HCT116 (cell line): ENCODE results near the gene NFIA. TPM values are rescaled to one million over a fixed set of nuclear protein-coding genes. Genes with fewer than 3 reads are reported as not detected.

Source experiments
- ATAC-seq: fragments of 200-7000 bp; cut with Tn5 transposase; 2 replicates; pipeline ENCODE4 v1.9.1; 2020; ENCODE audit warnings: mild to moderate bottlenecking, moderate library complexity
- BruUV-seq: library from RNA; stranded (reverse); fragments of 400-500 nt; replicated peaks from 2 replicates; lab custom pipeline; 2021; lab: Mats Ljungman, UMichigan
- CTCF ChIA-PET: fragments of 300-600 bp; sonication (Branson Sonifier 250); formaldehyde crosslinking; loops from one replicate; lab custom pipeline; 2021; ENCODE audit warnings: antibody characterized with exemption; lab: Charles Lee
- POLR2A ChIA-PET: fragments of 300-600, 350-600 bp; sonication (Branson Sonifier 250); formaldehyde crosslinking; loops from one replicate; lab custom pipeline; 2021; ENCODE audit warnings: antibody characterized with exemption; lab: Charles Lee
- RAD21 ChIA-PET, 2 experiments: fragments of 300-600 bp; sonication (Branson Sonifier 250); formaldehyde crosslinking; loops; one replicate each; lab custom pipeline; 2023; ENCODE audit warnings: low total read pairs in 2 of 2; ENCODE audit not compliant: uncharacterized antibody in 2 of 2, unreplicated experiment in 2 of 2, low non-redundant PET in 1 of 2; lab: Charles Lee
- DNase-seq: peaks from one replicate; pipeline ENCODE4 v3.0.0-alpha.2; 2010; ENCODE audit warnings: low read depth, low spot score
- H2AFZ ChIP-seq: fragments of 200-600 bp; shearing (Covaris generic), sonication (generic); 2 replicates; pipeline ENCODE4 v1.6.1; 2017; ENCODE audit warnings: low read depth, mixed run types, mixed read lengths, antibody characterized with exemption, low read length; ENCODE audit not compliant: poor library complexity, severe bottlenecking
- H3K27ac ChIP-seq: 2 replicates; pipeline ENCODE4 v1.5.1; 2012; ENCODE audit warnings: low read depth, low read length
- H3K27me3 ChIP-seq: fragments of 200-600 bp; sonication (generic); 2 replicates; pipeline ENCODE4 v1.6.1; 2016; ENCODE audit warnings: mixed run types, low read length, mixed read lengths; ENCODE audit not compliant: insufficient read depth
- H3K36me3 ChIP-seq, 2 experiments: fragments of 200-500 bp in 1 of 2; fragments of 200-600 bp in 1 of 2; sonication (Bioruptor generic) in 1 of 2; sonication (generic) in 1 of 2; 2 replicates each; pipeline versions ENCODE4 v1.5.1 to v1.6.1; 2014 to 2016; ENCODE audit warnings: low read length in 2 of 2, inconsistent platforms in 1 of 2, mixed read lengths in 1 of 2, mixed run types in 1 of 2; ENCODE audit not compliant: insufficient read depth in 2 of 2, control insufficient read depth in 1 of 2
- H3K4me1 ChIP-seq, 2 experiments: fragments of 200-600 bp in 1 of 2; sonication (generic) in 1 of 2; 2 replicates each; pipeline versions ENCODE4 v1.5.1 to v1.6.1; 2012 to 2017; ENCODE audit warnings: low read length in 2 of 2, inconsistent platforms in 1 of 2, mild to moderate bottlenecking in 1 of 2, mixed read lengths in 1 of 2, mixed run types in 1 of 2, moderate library complexity in 1 of 2; ENCODE audit not compliant: insufficient read depth in 2 of 2, control insufficient read depth in 1 of 2
- H3K4me2 ChIP-seq: fragments of 200-600 bp; sonication (generic); 2 replicates; pipeline ENCODE4 v1.6.1; 2017; ENCODE audit warnings: mixed run types, low read length, mixed read lengths
- H3K4me3 ChIP-seq, 2 experiments: fragments of 200-600 bp in 1 of 2; sonication (generic) in 1 of 2; replicated peaks in 1 of 2; 2 replicates each; pipeline ENCODE4 v1.5.1; 2011 to 2016; ENCODE audit warnings: low read length in 2 of 2, control low read depth in 1 of 2, low read depth in 1 of 2, mild to moderate bottlenecking in 1 of 2, mixed read lengths in 1 of 2, mixed run types in 1 of 2
- H3K79me2 ChIP-seq: fragments of 200-600 bp; sonication (generic); 2 replicates; pipeline ENCODE4 v1.6.1; 2017; ENCODE audit warnings: mild to moderate bottlenecking, mixed run types, low read length, moderate library complexity, mixed read lengths; ENCODE audit not compliant: insufficient read depth
- H3K9ac ChIP-seq: fragments of 200-600 bp; sonication (generic); 2 replicates; pipeline ENCODE4 v1.6.1; 2016; ENCODE audit warnings: low read length, mixed read lengths
- H3K9me2 ChIP-seq: fragments of 200-600 bp; sonication (generic), shearing (Covaris generic); 2 replicates; pipeline ENCODE4 v1.6.1; 2017; ENCODE audit warnings: mixed run types, mild to moderate bottlenecking, moderate library complexity; ENCODE audit not compliant: insufficient read depth
- H3K9me3 ChIP-seq, 2 experiments: fragments of 200-500 bp in 1 of 2; fragments of 200-600 bp in 1 of 2; sonication (Bioruptor generic) in 1 of 2; sonication (generic) in 1 of 2; 2 replicates each; pipeline ENCODE4 v1.6.1; 2014 to 2017; ENCODE audit warnings: low read length in 2 of 2, mixed read lengths in 2 of 2, inconsistent platforms in 1 of 2, low read depth in 1 of 2, mild to moderate bottlenecking in 1 of 2, mixed run types in 1 of 2, moderate library complexity in 1 of 2; ENCODE audit not compliant: control insufficient read depth in 1 of 2, insufficient read depth in 1 of 2
- H4K20me1 ChIP-seq: fragments of 200-600 bp; sonication (generic), shearing (Covaris generic); 2 replicates; pipeline ENCODE4 v1.6.1; 2017; ENCODE audit warnings: mixed run types, mild to moderate bottlenecking, moderate library complexity; ENCODE audit not compliant: insufficient read depth
- CBX3 ChIP-seq: IDR thresholded peaks from 2 replicates; pipeline ENCODE4 v1.6.1; 2012; ENCODE audit warnings: low read depth
- CEBPB ChIP-seq: IDR thresholded peaks from 2 replicates; pipeline ENCODE4 v1.6.1; 2012; ENCODE audit warnings: low read depth
- CTCF ChIP-seq, 3 experiments: fragments of 200-600 bp in 1 of 3; sonication (generic) in 1 of 3; IDR thresholded peaks in 2 of 3; conservative IDR thresholded peaks in 1 of 3; 2 replicates each; pipeline ENCODE4 v1.5.1; 2012 to 2017; ENCODE audit warnings: low read depth in 2 of 3, low read length in 2 of 3, antibody characterized with exemption in 1 of 3, borderline replicate concordance in 1 of 3, control low read depth in 1 of 3, mild to moderate bottlenecking in 1 of 3, mixed read lengths in 1 of 3, mixed run types in 1 of 3, moderate library complexity in 1 of 3; ENCODE audit not compliant: insufficient read depth in 1 of 3
- ELF1 ChIP-seq: IDR thresholded peaks from 2 replicates; pipeline ENCODE4 v1.6.1; 2012; ENCODE audit warnings: low read depth, borderline replicate concordance
- EZH2 ChIP-seq: fragments of 200-600 bp; sonication (generic); IDR thresholded peaks from 2 replicates; pipeline ENCODE4 v1.6.1; 2017; ENCODE audit warnings: antibody characterized with exemption, mixed run types
- JUND ChIP-seq: IDR thresholded peaks from 2 replicates; pipeline ENCODE4 v1.6.1; 2012
- POLR2A ChIP-seq: IDR thresholded peaks from 2 replicates; pipeline ENCODE4 v1.7.0; 2011; ENCODE audit warnings: borderline replicate concordance; ENCODE audit not compliant: insufficient read depth, insufficient read length; ENCODE audit errors: extremely low read depth
- REST ChIP-seq: IDR thresholded peaks from 2 replicates; pipeline ENCODE4 v1.6.1; 2012; ENCODE audit warnings: low read depth
- SP1 ChIP-seq: IDR thresholded peaks from 2 replicates; pipeline ENCODE4 v1.6.1; 2012; ENCODE audit warnings: low read depth
- SRF ChIP-seq: IDR thresholded peaks from 2 replicates; pipeline ENCODE4 v1.6.1; 2012; ENCODE audit warnings: low read depth
- TCF7L2 ChIP-seq: IDR thresholded peaks from 2 replicates; pipeline ENCODE4 v1.7.0; 2011; ENCODE audit warnings: borderline replicate concordance, inconsistent platforms; ENCODE audit not compliant: insufficient read depth, insufficient read length; ENCODE audit errors: extremely low read depth
- ZBTB33 ChIP-seq: IDR thresholded peaks from 2 replicates; pipeline ENCODE4 v1.6.1; 2011; ENCODE audit warnings: mild to moderate bottlenecking, low read length, moderate library complexity; ENCODE audit not compliant: insufficient replicate concordance; ENCODE audit errors: extremely low read depth
- ZFX ChIP-seq: fragments of 450-650 bp; IDR thresholded peaks from 2 replicates; pipeline ENCODE4 v1.6.1; 2017
- ZNF274 ChIP-seq: fragments of 200-500 bp; sonication (Bioruptor generic); IDR thresholded peaks from 2 replicates; pipeline ENCODE4 v1.6.1; 2014; ENCODE audit warnings: mild to moderate bottlenecking, low read depth, low read length, inconsistent platforms
- intact Hi-C: fragments of 100-400 bp; cut with micrococcal nuclease; formaldehyde crosslinking; loops from 2 replicates; pipeline ENCODE4 v1.10.0; 2022
- total RNA-seq: library from RNA; stranded (reverse); gene quantifications from one replicate; pipeline ENCODE4 v1.2.1, GENCODE V29; 2021; ENCODE audit not compliant: unreplicated experiment

The NFIA gene
- total RNA-seq, 1 experiment from 2014 or later: 17.2 TPM

- Histone ChIP-seq H3K9me3 (no peaks in the 10 kb centered on the region), H3K36me3 (no peaks in the 10 kb centered on the region), H3K27ac (no peak overlapping the region), H3K9ac (no peak overlapping the region), H3K4me1 (no peaks in the 10 kb centered on the region), H3K4me3 (no peak overlapping the region), H3K79me2 (no peaks in the 10 kb centered on the region), H3K27me3 (no peaks in the 10 kb centered on the region), H4K20me1 (no peaks in the 10 kb centered on the region), H3K9me2 (no peaks in the 10 kb centered on the region), H3K4me2 (no peak overlapping the region), H2AFZ (no peak overlapping the region)
- POLR2A ChIA-PET: no interaction called here
- BruUV-seq: no TSS peak
- ATAC-seq (no peak), DNase-seq (no peak)
- RAD21 ChIA-PET: no interaction called here
- CTCF ChIA-PET: no interaction called here
- intact Hi-C loops: no loop called here
- no peak for TF ChIP-seq TCF7L2
- TF ChIP-seq SP1: no peak
- no peak for TF ChIP-seq ELF1
- no peak for TF ChIP-seq CTCF (IDR thresholded peaks at IDR 0.05 in 2 of 3, conservative IDR thresholded peaks at IDR 0.05 in 1 of 3; ENCODE audit: borderline replicate concordance in 1 of 3, insufficient read depth in 1 of 3, low read depth in 2 of 3, low read length in 2 of 3)
- no peak for TF ChIP-seq EZH2
- no peak for TF ChIP-seq CBX3
- no peak for TF ChIP-seq POLR2A
Measured at GRCh38 chr1:61372944-61373343, 290.6 kb downstream of the NFIA start.

GRCh38 chr1:61374156-61374555 is 291.8 kb downstream of the NFIA start:
- no peak for DNase-seq
- ChIA-PET POLR2A (interaction anchor here (0.5 kb wide), 1 partner anchor 37 kb away, joined by 3 read pairs; no protein-coding TSS in a partner anchor), RAD21 (no interaction called here), CTCF (no interaction called here)
- Histone ChIP-seq H3K36me3 (no peaks in the 10 kb centered on the region), H4K20me1 (no peaks in the 10 kb centered on the region), H3K27ac (no peak overlapping the region), H3K4me1 (no peaks in the 10 kb centered on the region), H2AFZ (no peak overlapping the region), H3K4me2 (no peak overlapping the region), H3K27me3 (no peaks in the 10 kb centered on the region), H3K4me3 (no peak overlapping the region), H3K9me2 (no peaks in the 10 kb centered on the region), H3K9ac (no peak overlapping the region), H3K9me3 (no peaks in the 10 kb centered on the region), H3K79me2 (no peaks in the 10 kb centered on the region)
- intact Hi-C loops: no loop called here
- ATAC-seq: no peak
- BruUV-seq: no TSS peak
- TF ChIP-seq POLR2A (no peak), JUND (no peak), SRF (no peak), ZFX (no peak), REST (no peak), ZBTB33 (no peak), CEBPB (no peak), ZNF274 (no peak), CBX3 (no peak), ELF1 (no peak)
